HG03064 (cell line): ENCODE data around the gene NRXN2.
"Not testable (repeated sequence)": the region's sequence is repeated elsewhere in the genome, so short reads cannot be mapped to it uniquely, and the experiment has no call there.

Experiments used
- ATAC-seq: cut with Tn5 transposase; IDR thresholded peaks from one replicate; pipeline ENCODE4 v1.9.1; 2021; ENCODE audit warnings: low read depth; ENCODE audit not compliant: unreplicated experiment

Gene NRXN2

DNA sequence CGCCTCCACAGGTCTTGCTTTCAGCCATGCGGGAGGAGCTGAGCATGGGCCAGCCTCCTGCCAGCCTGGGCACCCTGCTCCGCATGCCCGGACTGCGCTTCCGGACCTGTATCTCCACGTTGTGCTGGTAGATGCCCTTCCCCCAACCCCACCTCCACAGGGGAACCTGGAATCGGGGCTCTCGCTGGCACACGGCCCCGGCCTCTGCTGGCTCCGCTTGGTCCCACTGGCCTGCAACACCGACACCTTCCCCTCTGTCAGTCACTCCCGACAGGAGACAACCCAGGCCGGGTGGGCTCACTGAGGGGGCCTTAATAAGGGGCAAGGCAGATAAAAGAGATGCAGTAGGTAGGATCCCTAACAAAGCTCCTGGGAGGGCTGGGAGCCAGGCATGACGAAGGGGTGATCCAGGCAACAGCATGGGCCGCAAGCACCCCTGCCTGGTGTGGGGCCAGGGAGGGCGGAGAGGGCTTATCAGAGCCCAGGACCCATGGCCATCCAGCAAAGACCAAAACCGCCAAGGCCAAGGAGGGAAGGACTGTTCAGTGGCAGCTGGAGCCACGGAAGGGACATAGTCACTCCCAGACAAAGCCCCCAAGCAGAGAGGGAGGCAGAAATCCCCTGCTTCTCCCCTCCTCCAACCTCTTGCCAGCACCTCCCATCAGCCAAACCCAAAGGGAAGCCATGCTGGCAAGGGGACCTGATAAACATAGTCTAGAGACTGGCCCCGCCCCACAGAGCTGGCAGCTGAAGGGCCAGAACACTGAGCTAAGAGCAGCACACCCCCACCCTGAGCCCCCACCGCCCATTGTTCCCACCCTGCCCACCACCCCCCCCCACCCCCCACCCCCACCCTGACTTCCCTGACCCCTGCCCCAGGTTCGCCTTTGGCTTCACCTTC lies 124.0 kb downstream of the NRXN2 start:
- ATAC-seq = no peak

DNA sequence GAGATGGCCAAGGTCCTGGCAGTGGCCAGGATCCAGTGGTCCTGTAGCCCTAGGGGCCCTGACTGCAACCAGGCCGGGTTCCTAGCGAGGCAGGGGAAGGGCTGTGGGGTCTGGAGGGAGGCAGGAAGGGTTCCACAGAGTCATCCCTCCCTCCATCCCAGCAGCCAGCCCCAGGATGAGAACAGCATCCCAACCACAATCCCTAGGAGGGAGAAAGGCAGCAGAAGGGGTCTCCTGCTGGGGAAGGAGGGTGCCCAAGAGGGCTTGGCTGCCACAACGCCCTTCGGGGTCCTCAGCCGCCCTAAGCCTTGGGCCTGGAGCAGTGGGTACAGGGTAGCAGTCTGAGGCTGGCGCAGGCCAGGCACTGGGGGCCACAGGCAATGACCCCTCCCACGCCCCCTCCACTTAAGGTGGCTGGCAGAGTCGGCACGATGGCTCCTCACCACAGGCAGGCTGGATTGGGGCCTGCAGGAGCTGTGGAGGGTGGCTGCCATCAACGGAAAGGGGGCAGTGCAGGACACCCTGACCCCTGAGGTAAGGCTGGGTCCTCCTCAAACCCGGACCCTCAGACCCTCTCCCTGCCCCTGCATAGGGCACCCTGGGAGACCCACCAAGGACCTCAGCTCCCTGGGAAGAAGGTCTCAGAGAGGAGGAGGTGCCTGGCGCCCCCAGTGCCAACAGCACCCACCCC lies 124.7 kb downstream of the NRXN2 start:
- ATAC-seq = no peak

DNA sequence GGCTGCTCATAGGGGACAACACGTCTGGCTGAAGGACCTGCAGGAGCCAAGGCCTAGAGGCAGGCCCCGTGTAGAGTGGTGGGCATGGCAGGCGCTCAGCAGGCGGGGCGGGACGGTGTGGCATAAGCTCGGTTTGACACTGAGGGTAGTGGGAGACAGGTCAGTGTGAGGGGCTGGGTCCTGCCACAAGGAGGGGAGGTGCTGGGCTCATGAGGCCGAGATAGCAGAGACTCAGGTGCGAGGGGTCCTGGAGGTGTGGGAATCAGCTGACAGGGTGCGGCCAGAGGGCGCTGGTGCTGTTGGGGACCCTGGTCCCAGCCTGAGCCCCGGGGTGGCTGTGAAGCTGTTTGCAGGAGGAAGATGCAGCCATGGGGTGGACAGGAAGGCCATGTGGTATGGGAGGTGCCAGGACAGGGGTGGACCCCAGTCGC lies 125.3 kb downstream of the NRXN2 start:
- ATAC-seq = no peak

DNA sequence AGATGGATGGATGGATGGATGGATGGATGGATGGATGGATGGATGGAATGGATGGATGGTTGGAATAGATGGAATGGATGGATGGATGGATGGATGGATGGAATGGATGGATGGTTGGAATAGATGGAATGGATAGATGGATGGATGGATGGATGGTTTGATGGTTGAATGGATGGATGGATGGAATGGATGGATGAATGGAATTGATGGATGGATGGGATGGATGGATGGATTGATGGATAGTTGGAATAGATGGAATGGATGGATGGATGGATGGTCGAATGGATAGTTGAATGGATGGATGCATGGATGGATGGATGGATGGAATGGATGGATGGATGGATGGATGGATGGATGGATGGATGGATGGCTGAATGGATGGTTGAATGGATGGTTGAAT lies 127.1 kb downstream of the NRXN2 start:
- ATAC-seq = not testable (repeated sequence)

DNA sequence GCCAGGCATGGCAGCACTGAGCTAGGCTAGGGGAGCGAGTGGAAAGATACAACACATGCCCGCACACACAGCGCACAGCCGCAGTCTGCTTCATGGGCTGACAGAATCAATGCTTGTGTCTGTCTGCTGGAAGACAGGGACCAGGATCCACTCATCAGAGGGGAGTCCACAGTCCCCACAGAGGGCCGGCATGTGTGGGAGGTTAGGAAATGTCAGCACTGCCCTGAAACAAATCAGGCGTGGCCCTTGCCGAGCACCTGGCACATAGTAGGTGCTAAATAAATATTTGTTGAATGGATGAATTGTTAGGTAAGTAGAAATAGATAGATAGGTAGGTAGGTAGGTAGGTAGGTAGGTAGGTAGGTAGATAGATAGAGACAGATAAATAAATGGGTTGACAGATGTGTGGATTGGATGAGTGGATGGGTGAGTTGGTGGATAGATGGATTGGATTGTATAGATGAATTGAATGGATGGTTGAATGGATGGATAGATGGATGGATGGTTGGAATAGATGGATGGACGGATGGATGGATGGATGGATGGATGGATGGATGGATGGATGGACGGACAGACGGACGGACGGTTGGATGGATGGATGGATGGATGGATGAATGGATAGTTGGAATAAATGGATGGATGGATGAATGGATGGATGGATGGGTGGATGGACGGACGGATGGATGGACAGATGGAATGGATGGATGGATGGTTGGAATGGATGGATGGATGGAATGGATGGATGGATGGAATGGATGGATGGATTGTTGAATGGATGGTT lies 128.6 kb downstream of the NRXN2 start:
- ATAC-seq = no peak

DNA sequence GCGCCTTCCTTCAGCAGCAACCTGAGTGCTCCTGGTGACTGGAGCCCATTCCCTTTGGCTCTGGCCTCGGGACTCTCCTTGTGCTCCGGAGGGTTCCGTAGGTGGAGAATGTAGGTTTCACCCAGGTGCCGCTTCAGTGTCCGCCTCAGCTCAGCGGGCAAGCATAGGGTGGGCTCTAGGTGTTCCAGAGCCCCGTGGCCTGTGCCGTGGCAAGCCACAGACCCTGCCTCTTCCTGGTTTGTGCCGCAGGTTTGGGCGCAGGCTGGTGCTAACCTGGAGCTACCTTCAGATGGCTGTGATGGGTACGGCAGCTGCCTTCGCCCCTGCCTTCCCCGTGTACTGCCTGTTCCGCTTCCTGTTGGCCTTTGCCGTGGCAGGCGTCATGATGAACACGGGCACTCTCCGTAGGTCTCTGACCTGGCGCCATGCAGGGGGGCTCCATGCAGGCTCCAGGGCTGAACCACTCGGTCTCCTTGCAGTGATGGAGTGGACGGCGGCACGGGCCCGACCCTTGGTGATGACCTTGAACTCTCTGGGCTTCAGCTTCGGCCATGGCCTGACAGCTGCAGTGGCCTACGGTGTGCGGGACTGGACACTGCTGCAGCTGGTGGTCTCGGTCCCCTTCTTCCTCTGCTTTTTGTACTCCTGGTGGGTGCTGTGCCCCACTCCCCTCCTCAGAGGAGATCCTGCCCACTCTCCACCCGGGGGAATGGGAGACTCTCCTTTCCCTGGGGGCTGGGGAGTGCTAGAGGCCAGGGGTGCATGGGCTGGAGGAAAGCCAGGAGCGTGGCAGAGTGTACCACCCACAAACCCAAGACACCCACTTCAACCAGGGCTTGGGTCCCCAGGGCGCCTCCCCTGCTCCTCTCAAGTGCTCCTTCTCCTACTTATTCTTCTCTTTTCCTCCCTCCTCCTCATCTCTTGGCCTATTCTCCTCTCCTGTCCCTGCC lies 129.6 kb downstream of the NRXN2 start:
- ATAC-seq = no peak

DNA sequence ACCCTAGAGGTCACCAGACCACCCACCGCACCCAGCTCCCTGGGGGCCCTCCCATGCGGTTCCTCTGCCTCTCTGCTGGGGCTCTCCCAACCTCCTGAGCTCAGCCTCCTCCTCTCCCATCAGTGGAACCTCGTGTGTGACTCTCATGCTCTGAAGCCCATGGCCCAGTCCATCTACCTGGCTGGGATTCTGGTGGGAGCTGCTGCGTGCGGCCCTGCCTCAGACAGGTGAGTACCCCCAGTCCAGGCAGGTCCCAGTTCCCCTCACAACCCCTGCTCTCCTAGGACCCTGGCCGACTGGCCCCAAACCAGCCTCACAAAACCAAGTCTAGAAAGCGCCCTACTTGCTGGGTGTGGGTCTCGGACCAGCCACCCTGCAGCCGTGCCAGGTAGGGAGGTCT lies 130.3 kb downstream of the NRXN2 start:
- ATAC-seq = no peak

DNA sequence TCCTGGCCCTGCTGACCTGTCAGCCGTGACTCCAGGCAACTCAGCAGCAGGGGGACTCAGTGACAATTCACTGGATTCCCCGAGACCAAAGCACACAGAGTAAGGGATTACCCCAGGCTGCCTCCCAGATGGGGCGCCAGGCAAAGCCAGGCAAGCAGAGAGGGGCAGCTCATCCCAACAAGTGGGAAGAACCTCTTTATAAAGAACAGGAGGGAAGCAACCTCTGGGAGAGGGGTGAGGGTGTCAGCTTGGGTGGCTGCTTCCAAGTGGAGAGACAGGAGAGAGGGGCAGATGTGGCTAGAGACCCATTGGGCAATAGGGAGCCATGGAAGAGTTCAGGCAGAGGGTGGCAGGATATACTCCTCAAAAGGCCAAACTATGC lies 130.8 kb downstream of the NRXN2 start:
- ATAC-seq = no peak

DNA sequence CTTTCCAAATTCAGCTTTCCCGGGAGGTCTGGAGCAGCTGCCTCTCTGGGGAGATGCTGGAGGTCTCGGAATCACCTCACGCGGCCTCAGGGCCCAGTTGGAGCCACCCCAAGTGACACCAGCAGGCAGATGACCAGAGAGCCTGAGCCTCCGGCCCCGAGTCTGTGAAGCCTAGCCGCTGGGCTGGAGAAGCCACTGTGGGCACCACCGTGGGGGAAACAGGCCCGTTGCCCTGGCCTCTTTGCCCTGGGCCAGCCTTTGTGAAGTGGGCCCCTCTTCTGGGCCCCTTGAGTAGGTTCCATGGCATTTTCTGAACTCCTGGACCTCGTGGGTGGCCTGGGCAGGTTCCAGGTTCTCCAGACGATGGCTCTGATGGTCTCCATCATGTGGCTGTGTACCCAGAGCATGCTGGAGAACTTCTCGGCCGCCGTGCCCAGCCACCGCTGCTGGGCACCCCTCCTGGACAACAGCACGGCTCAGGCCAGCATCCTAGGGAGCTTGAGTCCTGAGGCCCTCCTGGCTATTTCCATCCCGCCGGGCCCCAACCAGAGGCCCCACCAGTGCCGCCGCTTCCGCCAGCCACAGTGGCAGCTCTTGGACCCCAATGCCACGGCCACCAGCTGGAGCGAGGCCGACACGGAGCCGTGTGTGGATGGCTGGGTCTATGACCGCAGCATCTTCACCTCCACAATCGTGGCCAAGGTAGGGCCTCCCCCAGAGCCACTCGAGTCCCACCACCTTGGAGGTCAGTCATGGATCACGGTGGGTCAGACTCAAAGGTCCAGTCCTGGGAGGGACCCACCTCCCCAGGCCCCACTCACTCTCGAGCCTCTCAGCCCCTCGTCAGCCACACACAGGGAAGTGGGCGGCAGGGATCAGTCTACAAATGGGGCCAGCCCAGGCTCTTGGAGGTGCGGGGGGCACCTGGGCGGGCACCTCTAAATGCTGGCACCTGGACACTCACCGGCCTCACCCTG lies 131.5 kb downstream of the NRXN2 start:
- ATAC-seq = no peak

DNA sequence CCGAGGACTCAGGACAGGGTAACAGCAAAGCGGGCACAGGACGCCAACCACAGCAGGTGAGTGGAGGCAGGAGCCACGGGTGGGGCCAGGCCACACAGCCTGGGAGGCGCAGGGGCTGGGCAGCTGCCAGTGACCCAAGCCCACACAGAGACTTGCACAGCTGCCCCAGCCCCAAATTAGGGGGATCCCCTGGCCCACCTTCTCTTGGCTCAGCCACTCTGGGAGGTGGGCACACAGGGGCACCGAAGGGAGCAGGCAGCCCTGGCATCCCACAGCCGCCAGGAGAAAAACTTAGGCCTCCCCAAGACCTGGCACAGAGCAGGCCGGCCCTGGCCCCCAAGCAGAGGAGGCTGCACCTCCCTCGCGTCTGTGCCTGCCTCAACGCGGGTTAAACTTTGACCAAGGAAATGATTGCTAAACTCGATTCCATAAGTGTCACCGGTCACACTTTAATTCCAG lies 132.2 kb downstream of the NRXN2 start, which contains the start of gene SLC22A12:
Gene SLC22A12 (plus strand): TSS at position 458 of the 459 bp plus-strand sequence. CDS start 337 bp downstream, outside the sequence.
- ATAC-seq = no peak

DNA sequence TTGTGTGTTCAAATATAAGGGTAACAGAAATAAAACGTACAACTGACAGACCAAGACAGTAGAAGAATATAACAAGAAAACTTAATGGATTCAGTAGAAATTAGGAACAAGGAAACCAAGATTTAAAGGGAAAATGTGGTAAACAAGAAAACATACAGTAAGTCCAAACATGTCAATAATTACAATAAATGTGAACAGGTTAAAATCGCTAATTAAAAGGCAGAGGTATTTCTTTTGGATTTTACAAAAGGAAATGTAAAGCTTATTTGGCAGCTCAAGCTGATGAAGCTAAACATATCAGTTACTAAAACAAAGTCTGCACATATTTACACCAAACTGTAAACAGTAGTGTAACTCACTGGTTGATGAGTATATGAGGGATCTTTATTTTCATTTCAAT lies 134.3 kb downstream of the NRXN2 start:
- no peak for ATAC-seq

DNA sequence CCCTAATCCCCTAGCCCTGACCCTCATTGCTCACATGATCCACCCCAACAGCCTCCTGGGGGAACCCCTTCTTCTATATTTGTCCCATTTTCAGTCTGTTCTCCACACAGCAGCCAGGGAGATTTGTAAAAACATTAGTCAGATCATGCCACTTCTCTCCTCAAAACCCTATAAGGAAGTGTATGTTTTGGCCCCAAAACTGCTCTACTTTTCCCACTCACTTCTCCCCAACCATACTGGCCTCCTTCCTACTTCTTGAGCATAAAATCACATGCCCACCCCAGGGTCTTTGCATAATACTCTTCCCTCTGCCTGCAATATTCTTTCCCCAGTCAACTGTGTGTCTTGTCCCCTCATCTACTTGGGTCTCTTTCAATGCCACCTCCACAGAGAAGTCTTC lies 136.6 kb downstream of the NRXN2 start:
- ATAC-seq = no peak

DNA sequence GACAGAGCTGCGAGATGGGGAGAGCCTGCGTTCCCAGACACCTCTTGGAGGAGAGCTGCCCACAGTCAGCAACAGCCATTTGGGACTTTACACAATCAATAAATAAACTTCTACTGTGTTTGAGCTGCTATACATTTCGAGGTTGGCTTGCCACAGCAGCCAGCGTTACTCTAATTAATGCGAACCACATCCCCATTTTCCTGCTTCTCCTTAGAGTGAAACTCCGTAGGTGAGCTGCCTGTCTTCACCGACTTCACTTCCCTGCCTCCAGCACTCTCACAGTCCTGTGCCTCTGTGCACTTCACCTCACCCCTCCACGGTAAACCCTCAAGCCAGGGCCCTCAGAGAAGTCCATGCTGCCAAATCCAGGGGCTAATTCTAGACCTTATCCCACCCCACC lies 137.8 kb downstream of the NRXN2 start:
- ATAC-seq = no peak

DNA sequence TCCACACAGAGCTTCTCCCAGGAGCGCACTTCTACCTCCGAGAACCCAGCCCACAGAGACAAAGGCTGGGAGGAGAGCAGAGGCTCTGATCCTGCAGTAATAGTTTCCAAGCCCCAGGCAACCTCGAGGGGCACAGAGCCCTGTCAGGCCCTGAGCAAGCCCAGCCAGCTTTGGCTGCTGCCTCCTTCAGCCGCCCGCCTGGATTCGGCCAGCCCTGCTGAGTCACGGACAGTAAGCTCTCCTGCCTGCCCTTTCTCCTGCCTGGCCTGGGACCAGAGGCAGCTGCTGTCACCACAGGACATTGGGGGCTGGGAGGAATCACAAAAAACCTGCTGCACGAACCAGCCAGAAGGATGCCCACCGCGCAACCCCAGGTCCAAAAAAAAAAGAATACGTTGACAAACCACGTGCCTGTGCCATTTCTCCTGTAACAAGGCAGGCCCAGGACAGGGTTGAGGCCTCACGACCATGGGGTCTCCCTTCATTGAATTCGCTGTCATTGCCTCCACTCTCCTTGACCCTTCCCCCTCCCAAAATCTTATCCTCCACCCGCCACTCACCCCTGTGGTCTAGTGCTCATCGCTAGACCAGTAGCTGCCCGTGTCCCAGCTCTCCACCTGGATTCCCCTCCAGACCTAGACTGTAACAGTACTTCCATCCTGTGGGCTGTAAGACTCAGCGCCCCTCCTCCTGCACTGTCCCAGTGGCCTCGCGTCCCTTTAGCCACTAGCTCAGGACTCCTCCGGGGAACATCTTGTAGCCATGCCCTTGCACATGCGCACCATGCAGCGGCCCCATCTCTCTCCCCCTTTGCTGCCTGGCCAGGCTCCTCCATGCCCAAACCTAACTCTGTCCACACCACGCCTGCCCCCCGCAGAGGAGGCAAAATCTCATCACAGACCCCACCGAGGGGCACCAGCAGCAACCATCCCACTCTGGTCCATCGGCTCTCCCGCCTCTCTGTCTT lies 139.4 kb downstream of the NRXN2 start:
- ATAC-seq = no peak

DNA sequence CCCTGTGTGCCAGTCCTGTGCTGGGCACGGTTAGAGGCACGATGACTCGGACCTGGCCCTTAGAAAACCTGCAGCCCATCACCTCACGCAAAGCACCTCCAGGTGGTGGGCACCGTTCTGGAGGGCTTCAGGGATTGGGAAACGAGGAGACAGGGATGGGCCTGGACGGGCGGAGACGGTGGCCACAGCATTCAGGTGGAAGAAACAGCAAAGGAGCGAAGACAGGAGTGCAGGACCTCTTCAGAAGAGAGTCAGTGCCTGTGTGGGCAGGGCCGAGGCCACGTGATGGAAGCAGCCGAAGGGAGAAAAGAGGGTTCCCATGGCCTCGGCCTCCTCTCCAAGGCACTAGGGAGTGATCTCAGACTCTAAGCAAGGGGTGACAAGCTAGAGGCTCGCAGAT lies 140.1 kb downstream of the NRXN2 start:
- no peak for ATAC-seq

DNA sequence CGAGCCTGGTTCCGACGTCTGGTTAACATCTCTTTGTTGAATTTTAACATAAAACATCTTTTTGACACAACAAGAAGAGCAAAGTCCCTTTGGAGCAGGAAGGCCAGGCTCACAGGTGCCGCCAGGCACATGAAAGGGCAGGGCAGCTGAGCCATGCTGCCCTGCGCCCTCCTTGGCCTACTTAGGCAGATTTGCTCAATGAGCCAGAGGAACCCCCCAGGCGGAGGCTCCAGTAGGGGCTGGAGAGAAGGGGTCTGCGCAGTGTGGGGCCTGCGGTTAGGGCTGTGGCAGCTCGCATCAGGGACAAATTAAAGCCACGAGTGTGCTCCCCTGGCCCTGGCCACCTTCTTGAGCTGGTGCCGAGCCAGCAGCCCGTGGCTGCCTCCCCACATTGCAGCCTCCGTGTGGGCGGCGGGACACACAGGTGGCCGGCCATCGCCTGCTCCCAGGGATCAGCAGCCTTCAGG lies 141.9 kb downstream of the NRXN2 start:
- no peak for ATAC-seq

DNA sequence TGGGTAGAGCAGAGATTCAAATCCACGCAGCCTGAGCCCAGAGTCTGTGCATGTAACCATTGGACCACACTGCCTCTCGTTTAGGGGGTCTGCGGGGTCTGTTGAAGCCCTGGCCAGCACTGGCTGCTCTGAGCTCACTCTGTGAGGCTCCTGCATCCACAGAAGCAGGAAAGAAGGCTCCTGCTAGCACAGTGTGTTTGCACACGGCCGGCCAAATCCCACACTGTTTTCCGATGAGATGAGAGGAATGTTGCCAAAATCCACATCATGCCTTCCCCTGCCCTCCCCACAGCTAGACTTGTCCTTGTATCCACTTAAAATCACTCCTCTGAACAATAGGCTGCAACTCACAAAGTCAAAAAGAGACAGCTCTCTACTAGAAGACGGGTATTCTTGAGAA lies 142.6 kb downstream of the NRXN2 start:
- ATAC-seq = no peak
